CD4-positive, alpha-beta T cell (primary cell): ENCODE data around the gene CCK. TPM values are rescaled to one million over a fixed set of nuclear protein-coding genes. Genes with fewer than 3 reads are reported as not detected.

Experiments used
- ATAC-seq: fragments of 200-7000 bp; cut with Tn5 transposase; one replicate; pipeline ENCODE4 v1.10.0; 2022; ENCODE audit warnings: mild to moderate bottlenecking; ENCODE audit not compliant: poor library complexity
- CTCF ChIA-PET: fragments of 350-600 bp; sonication (Branson Sonifier 250); formaldehyde crosslinking; loops from one replicate; lab custom pipeline; 2021; ENCODE audit warnings: antibody characterized with exemption, inconsistent platforms; lab: Charles Lee
- POLR2A ChIA-PET: fragments of 350-600 bp; sonication (Branson Sonifier 250); formaldehyde crosslinking; loops from one replicate; lab custom pipeline; 2021; ENCODE audit warnings: antibody characterized with exemption, inconsistent platforms; lab: Charles Lee
- DNase-seq, 14 experiments: peaks; one replicate each; pipeline ENCODE4 v3.0.0-alpha.2; 2013 to 2020; ENCODE audit warnings: mixed read lengths in 2 of 14
- H3K27ac ChIP-seq, 2 donors: one replicate each; pipeline versions ENCODE4 v1.5.1 to v1.7.0; 2013; ENCODE audit warnings: low read length in 2 of 2, low read depth in 1 of 2, mild to moderate bottlenecking in 1 of 2
- H3K27me3 ChIP-seq, 2 experiments: 1 replicate in 1 of 2; 2 replicates in 1 of 2; pipeline versions ENCODE4 v1.6.1 to v1.7.0; 2013; ENCODE audit warnings: low read length in 2 of 2, control low read depth in 1 of 2, mild to moderate bottlenecking in 1 of 2, moderate library complexity in 1 of 2; ENCODE audit not compliant: insufficient read depth in 2 of 2, control insufficient read depth in 1 of 2
- H3K36me3 ChIP-seq: one replicate; pipeline ENCODE4 v1.6.1; 2013; ENCODE audit warnings: low read length, control low read depth; ENCODE audit not compliant: insufficient read depth
- H3K4me1 ChIP-seq: one replicate; pipeline ENCODE4 v1.6.1; 2013; ENCODE audit warnings: low read length, control low read depth; ENCODE audit not compliant: insufficient read depth
- H3K4me3 ChIP-seq: one replicate; pipeline ENCODE4 v1.5.1; 2013; ENCODE audit warnings: mild to moderate bottlenecking, low read length, moderate library complexity
- H3K9me3 ChIP-seq, 2 experiments: 1 replicate in 1 of 2; 2 replicates in 1 of 2; pipeline versions ENCODE4 v1.6.1 to v1.7.0; 2013; ENCODE audit warnings: low read length in 2 of 2, mild to moderate bottlenecking in 2 of 2, control low read depth in 1 of 2, moderate library complexity in 1 of 2; ENCODE audit not compliant: control insufficient read depth in 1 of 2, insufficient read depth in 1 of 2
- H3K27ac Mint-ChIP-seq: one replicate; pipeline ENCODE4 v1.8.0; 2020; ENCODE audit warnings: mixed read lengths
- H3K27me3 Mint-ChIP-seq: one replicate; pipeline ENCODE4 v1.8.0; 2021; ENCODE audit warnings: mixed read lengths
- H3K36me3 Mint-ChIP-seq: one replicate; pipeline ENCODE4 v1.8.0; 2021; ENCODE audit warnings: low read depth, mixed read lengths
- H3K4me1 Mint-ChIP-seq: one replicate; pipeline ENCODE4 v1.8.0; 2021; ENCODE audit warnings: low read depth, mixed read lengths
- H3K4me3 Mint-ChIP-seq: one replicate; pipeline ENCODE4 v1.8.0; 2020; ENCODE audit warnings: mild to moderate bottlenecking, mixed read lengths
- H3K9me3 Mint-ChIP-seq: one replicate; pipeline ENCODE4 v1.8.0; 2020; ENCODE audit warnings: mixed read lengths
- intact Hi-C, 2 experiments: fragments of 100-400 bp; cut with DNase I in 1 of 2; cut with micrococcal nuclease in 1 of 2; formaldehyde crosslinking; loops; one replicate each; pipeline versions ENCODE4 v1.15.1 to v1.9.0; 2023 to 2025; cut with DNase I, micrococcal nuclease
- total RNA-seq, 174 experiments: library from RNA in 2 of 174; stranded (reverse) in 2 of 174; gene quantifications; one replicate each; pipeline ENCODE4 v1.2.3 and lab custom pipeline; 2021 to 2026
- TF ChIP-seq, protein P1 (sequence below): fragments of 200-600 bp; IDR thresholded peaks from one replicate; pipeline ENCODE4 v1.8.0; 2022; ENCODE audit warnings: antibody characterized with exemption, mild to moderate bottlenecking

Gene CCK
- total RNA-seq, 2 experiments from 2014 or later: not detected

DNA sequence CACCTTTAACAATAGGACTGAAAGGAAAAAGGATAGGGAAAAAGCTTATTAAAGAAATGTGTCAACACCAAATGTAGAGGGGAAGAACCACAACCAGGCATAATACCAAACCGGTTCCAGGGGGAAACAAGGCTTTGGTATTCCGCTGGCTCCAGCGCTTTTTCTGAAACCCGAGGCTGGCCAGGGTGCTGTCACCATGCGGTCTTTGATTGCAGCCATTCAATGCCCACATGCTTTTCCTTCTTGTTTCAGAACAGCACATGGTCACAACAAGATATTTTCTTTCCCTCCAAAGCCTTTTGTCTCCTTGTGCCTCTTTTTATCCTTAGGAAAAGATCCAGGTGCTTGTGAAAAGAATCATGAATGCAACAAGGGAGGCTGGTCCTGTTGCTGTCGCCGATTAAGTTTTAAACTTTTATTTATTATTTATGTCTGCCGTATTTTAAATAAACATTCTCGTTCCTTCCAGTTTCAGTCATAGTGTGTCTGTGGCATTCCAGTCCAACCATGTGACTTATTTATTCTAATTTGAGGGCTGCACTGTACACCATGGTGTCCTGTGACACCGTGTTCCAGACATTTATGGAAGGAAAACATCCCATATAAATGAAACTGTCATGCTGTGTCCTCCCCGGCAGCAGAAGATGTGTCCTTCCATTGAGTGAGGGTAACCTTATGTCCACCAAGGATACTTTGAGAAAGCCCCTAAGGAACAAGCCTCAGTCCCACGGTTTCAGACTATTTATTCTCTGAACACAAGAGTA is 41.1 kb downstream of the CCK start:
- DNase-seq: no peak
- Histone ChIP-seq H3K27ac (no peak overlapping the region), H3K4me1 (no peaks in the 10 kb centered on the region), H3K9me3 (no peaks in the 10 kb centered on the region), H3K4me3 (no peak overlapping the region), H3K27me3 (no peaks in the 10 kb centered on the region), H3K36me3 (peaks cover 35% of the 10 kb centered on the region)
- Mint-ChIP-seq H3K9me3 (no peaks in the 10 kb centered on the region), H3K36me3 (peaks cover 38% of the 10 kb centered on the region), H3K4me3 (no peak overlapping the region), H3K4me1 (no peaks in the 10 kb centered on the region), H3K27ac (no peak overlapping the region), H3K27me3 (no peaks in the 10 kb centered on the region)
- ChIA-PET CTCF (no interaction called here), POLR2A (no interaction called here)
- TF ChIP-seq, protein P1, sequence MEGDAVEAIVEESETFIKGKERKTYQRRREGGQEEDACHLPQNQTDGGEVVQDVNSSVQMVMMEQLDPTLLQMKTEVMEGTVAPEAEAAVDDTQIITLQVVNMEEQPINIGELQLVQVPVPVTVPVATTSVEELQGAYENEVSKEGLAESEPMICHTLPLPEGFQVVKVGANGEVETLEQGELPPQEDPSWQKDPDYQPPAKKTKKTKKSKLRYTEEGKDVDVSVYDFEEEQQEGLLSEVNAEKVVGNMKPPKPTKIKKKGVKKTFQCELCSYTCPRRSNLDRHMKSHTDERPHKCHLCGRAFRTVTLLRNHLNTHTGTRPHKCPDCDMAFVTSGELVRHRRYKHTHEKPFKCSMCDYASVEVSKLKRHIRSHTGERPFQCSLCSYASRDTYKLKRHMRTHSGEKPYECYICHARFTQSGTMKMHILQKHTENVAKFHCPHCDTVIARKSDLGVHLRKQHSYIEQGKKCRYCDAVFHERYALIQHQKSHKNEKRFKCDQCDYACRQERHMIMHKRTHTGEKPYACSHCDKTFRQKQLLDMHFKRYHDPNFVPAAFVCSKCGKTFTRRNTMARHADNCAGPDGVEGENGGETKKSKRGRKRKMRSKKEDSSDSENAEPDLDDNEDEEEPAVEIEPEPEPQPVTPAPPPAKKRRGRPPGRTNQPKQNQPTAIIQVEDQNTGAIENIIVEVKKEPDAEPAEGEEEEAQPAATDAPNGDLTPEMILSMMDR: no peak
- ATAC-seq: no peak
- intact Hi-C loops: no loop called here

DNA sequence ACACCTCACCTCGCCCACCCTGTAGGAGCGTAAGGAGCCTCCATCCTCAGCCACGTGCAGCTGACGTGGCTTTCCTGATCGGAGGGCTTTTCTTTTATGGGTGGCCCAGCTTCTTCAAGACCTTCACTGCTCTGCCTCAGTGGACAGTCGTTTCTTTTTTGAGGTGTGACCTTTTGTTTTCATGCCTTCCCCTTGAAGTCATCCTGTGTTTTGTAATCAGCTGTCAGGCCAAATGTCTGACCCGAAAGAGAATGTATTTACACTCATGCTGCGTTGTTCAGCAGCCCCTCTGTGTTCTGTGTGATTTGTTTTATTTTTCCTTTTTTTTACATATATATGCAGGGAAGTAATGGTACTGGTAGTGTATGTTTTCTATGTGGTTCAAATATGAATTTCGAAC is 41.8 kb downstream of the CCK start:
- Mint-ChIP-seq H3K36me3 (peaks cover 38% of the 10 kb centered on the region), H3K9me3 (no peaks in the 10 kb centered on the region), H3K27ac (no peak overlapping the region), H3K27me3 (no peaks in the 10 kb centered on the region), H3K4me3 (no peak overlapping the region), H3K4me1 (no peaks in the 10 kb centered on the region)
- ATAC-seq: no peak
- H3K4me3 ChIP-seq: no peak overlapping the region
- intact Hi-C loops: no loop called here
- no peak for DNase-seq
- POLR2A ChIA-PET: no interaction called here
- no peaks in the 10 kb centered on the region for H3K27me3 ChIP-seq
- TF ChIP-seq, protein P1: no peak
- H3K27ac ChIP-seq: no peak overlapping the region
- CTCF ChIA-PET: no interaction called here
- peaks cover 35% of the 10 kb centered on the region for H3K36me3 ChIP-seq
- no peaks in the 10 kb centered on the region for H3K9me3 ChIP-seq
- no peaks in the 10 kb centered on the region for H3K4me1 ChIP-seq

DNA sequence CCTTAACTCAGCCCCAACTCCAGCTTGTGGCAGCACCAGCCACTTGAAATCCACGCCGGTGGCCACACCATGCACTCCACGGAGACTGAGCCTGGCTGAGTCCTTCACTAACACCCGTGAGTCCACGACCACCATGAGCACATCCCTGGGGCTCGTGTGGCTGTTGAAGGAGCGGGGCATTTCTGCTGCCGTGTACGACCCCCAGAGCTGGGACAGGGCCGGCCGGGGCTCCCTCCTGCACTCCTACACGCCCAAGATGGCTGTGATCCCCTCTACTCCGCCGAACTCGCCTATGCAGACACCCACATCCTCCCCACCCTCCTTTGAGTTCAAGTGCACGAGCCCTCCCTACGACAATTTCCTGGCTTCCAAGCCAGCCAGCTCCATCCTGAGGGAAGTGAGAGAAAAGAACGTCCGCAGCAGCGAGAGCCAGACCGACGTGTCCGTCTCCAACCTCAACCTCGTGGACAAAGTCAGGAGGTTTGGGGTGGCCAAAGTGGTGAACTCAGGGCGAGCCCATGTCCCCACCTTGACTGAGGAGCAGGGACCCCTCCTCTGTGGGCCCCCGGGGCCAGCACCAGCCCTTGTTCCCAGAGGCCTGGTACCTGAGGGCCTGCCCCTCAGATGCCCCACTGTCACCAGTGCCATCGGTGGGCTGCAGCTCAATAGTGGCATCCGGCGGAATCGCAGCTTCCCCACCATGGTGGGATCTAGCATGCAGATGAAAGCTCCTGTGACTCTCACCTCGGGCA is 42.9 kb downstream of the CCK start:
- no peak for DNase-seq
- Histone ChIP-seq H3K36me3 (peaks cover 35% of the 10 kb centered on the region), H3K4me3 (no peak overlapping the region), H3K9me3 (no peaks in the 10 kb centered on the region), H3K27ac (no peak overlapping the region), H3K27me3 (no peaks in the 10 kb centered on the region), H3K4me1 (no peaks in the 10 kb centered on the region)
- intact Hi-C loops: no loop called here
- H3K4me1 Mint-ChIP-seq: peaks cover 5% of the 10 kb centered on the region
- CTCF ChIA-PET: interaction anchor here (1.1 kb wide), 1 partner anchor 32 kb away, joined by 3 read pairs; no protein-coding TSS in a partner anchor
- no peaks in the 10 kb centered on the region for H3K27me3 Mint-ChIP-seq
- H3K9me3 Mint-ChIP-seq: no peaks in the 10 kb centered on the region
- TF ChIP-seq, protein P1: no peak
- no peak overlapping the region for H3K27ac Mint-ChIP-seq
- peaks cover 38% of the 10 kb centered on the region for H3K36me3 Mint-ChIP-seq
- no peak overlapping the region for H3K4me3 Mint-ChIP-seq
- POLR2A ChIA-PET: interaction anchor here (0.8 kb wide), 1 partner anchor 13 kb away, joined by 3 read pairs; no protein-coding TSS in a partner anchor
- ATAC-seq: no peak
